HG03060 (cell line): ENCODE measurements around the gene FOXL3.
"Not testable (repeated sequence)": the region's sequence is repeated elsewhere in the genome, so short reads cannot be mapped to it uniquely, and the experiment has no call there.

Source experiments
- ATAC-seq: cut with Tn5 transposase; IDR thresholded peaks from one replicate; pipeline ENCODE4 v1.9.1; 2021; ENCODE audit warnings: low read depth, moderate number of reproducible peaks; ENCODE audit not compliant: unreplicated experiment

Gene FOXL3

GRCh38 chr7:285731-286130 lies 4.2 kb upstream of the FOXL3 start:
- ATAC-seq, result no peak

DNA sequence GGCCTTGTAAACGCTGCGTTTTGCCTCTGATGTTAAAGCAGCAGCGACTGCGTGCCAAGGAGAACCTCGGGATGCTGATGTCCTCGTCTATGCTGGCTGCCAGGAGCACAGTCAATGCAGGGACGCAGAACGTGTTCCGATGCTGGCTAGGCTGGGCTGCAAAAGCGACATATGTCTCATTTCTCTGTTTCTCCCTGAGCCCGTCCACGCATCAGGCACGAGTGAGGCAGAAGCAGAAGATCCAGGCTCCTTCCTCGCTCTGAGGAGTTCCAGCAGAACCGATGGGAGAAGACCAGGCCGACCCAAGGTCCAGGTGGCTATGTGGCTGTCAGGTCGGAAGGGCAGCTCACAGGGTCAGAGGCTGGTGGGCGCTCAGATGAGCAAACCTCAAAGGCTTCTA lies 3.7 kb upstream of the FOXL3 start:
- no peak for ATAC-seq

DNA sequence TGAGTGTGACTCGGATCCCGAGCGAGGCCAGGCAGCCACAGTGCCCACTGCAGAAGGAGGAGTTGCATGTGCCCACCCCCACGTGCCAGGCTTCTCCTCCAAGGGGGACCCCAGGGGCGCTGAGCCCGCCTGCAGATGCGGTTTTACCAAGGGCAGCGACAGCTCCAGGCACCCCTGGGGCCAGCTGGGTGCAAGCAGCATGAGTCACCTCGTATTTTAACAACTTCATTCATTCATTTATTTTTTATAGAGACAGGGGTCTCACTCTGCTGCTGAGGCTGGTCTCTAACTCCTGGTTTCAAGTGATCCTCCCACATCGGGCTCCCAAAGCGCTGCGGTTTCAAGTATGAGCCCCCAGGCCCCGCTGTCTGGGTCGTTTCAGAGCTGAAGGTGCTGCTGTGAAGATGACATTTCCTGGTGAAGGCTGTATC lies 1.3 kb upstream of the FOXL3 start:
- ATAC-seq, result no peak

- no peak for ATAC-seq
Measured at GRCh38 chr7:289209-289755, 688 bp upstream of the FOXL3 start.

DNA sequence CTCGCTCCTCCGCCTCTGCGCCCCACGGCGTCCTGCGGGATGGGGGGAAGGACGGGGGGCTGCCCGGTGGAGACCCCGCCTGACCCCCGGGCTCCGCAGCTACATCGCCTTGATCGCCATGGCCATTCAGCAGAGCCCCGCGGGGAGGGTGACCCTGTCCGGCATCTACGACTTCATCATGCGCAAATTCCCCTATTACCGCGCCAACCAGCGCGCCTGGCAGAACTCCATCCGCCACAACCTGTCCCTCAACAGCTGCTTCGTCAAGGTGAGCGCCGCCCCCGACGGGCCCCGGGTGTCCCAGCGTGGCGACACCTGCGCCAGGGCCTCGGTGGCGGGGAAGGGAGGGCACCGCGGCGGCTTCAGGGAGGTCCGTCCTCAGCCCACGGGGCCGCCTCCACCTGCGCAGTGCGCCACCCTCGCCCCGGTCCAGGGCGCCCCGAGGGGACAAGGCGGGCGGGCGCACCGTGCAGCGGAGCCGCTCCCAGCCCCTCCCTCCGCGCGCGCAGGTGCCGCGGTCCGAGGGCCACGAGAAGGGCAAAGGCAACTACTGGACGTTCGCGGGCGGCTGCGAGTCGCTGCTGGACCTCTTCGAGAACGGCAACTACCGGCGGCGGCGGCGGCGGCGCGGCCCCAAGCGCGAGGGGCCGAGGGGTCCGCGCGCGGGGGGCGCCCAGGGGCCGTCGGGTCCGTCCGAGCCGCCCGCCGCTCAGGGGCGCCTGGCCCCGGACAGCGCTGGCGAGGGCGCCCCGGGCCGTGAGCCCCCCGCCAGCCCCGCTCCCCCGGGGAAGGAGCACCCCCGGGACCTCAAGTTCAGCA lies 793 bp downstream of the FOXL3 start:
- no peak for ATAC-seq

GRCh38 chr7:291373-292092 lies 1.6 kb downstream of the FOXL3 start:
- ATAC-seq, result no peak

DNA sequence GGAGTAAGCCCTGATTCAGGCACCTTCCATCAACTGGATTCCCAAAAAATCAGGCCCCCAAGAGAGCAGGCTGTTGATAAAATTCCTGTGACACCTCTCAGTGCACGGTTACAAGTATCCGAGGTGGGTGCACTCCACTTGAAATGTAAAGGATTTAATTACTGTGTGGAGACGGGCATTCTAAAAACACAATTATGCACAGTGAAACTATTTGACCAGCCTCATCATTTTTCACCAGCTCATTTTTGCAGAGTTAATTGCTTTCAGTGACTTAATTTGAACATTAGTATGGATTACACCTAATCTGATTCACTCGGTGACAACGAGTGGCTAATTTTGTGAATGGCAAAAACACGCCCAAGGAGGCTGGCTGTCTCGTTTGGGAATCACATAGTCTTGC lies 2.3 kb downstream of the FOXL3 start:
- no peak for ATAC-seq

DNA sequence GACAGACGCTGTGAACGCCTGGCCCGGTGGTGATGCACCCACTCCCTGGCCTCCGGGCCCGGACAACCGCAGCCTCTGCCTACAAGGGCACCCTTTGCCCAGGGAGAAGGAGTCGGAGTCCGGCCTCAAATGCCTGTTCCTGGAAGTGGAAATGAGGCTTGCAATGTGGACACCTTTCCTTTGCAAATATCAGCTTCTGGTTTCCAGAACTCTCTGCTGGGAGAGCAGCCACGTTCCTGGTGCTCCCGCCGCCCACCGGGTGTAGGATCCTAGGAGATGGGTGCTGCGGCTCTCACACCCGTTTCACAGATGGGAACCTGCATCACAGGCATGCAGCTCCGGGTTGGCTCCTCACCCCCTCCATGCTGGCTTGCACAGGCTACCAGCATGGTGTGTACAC lies 2.9 kb downstream of the FOXL3 start:
- no peak for ATAC-seq

GRCh38 chr7:293681-294439 lies 3.9 kb downstream of the FOXL3 start:
- no peak for ATAC-seq

- no peak for ATAC-seq
Measured at GRCh38 chr7:294440-295154, 4.6 kb downstream of the FOXL3 start.

DNA sequence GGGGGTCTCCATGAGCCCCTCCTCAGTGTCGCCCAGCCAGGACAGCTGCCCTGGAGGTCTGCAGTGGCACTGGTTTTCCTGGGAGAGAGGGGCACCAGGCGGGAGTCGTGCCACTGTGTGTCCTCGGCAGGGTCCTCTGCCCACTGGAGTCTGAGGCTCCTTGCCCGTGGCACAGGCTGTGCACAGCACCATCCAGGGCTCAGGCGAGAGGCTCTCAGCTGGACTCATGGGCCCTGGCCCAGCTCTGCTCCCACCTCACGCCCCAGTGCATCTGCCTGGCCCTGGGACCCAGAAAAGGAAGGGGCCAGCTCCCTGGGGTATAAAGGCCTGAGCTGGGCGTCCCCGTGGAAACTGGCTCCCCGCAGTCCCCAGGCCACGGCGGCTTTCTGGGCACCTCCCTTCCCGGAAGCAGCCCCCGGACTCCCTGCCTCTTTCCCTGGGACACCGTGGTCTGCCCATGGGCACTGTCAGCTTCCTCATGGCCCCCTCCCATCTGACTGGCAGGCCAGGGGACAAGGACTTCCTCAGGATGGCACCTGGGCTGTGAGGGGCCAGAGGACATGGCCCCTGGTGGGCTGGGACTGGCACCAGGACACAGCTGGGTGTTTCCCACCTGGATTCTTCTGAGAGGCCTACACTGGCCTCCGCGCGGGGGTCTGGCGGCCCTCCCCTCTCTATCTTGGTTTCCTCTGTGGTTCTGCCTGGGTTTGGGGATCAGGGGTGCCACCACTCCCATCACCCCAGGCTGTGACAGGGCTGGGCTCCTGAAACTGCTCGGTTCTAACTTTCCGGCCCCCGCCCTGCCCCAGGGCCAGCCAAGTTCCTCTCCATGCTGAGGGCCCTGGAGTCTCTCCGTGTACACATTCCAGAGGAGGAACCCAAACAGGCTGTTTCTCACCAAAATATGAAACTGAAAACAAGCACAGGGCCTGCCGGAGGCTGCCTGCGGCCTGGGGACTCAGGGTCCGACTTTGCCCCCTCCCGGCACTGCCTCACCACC lies 5.5 kb downstream of the FOXL3 start:
- no peak for ATAC-seq

DNA sequence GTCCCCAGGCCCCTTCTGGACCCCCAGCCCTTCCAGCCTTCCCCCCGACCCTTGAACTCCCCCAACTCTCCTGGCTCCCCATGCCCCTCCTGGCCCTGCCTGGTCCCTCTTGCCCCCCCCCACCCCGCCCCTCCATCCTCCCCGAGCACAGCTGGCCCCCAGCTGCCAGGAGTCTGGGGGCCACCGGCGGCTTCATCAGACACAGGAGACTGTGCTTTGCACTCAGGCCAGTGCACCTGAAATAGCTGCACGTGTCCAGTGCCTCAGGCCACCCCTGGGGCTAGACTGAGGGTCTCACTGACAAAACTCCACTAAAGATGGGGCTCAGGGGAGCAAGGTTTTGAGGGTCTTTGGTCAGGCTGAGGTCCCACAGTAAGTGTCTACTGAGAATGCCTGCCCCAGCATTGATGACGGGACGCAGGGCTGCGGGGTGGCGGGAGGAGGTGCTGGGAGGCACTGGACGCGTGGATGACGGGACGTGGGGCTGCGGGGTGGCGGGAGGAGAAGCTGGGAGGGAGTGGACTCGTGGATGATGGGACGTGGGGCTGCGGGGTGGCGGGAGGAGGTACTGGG lies 6.5 kb downstream of the FOXL3 start:
- no peak for ATAC-seq

- not testable (repeated sequence) for ATAC-seq
Measured at GRCh38 chr7:297141-297540, 7.2 kb downstream of the FOXL3 start.

GRCh38 chr7:297611-298374 lies 7.8 kb downstream of the FOXL3 start:
- ATAC-seq, result no peak

GRCh38 chr7:298375-298702 lies 8.4 kb downstream of the FOXL3 start:
- ATAC-seq, result no peak

- no peak for ATAC-seq
Measured at GRCh38 chr7:298743-299142, 8.8 kb downstream of the FOXL3 start.

GRCh38 chr7:299169-299568 lies 9.2 kb downstream of the FOXL3 start:
- ATAC-seq, result no peak

GRCh38 chr7:299628-300027 lies 9.7 kb downstream of the FOXL3 start:
- ATAC-seq, result no peak
